Chondrocyte (in vitro differentiated cells): ENCODE measurements around the gene FNBP1. TPM values are rescaled to one million over a fixed set of nuclear protein-coding genes. Genes with fewer than 3 reads are reported as not detected.
A peak's percentile ranks its signal among the peaks of the same experiment; 100 is the strongest.

ENCODE experiments used
- DNase-seq: peaks from one replicate; pipeline ENCODE4 v3.0.0; 2021; ENCODE audit warnings: mixed read lengths, low spot score
- H3K27ac Mint-ChIP-seq: one replicate; pipeline ENCODE4 v1.8.0; 2021; ENCODE audit warnings: mild to moderate bottlenecking, moderate library complexity, mixed read lengths; ENCODE audit not compliant: unreplicated experiment
- H3K27me3 Mint-ChIP-seq: 2 replicates; pipeline ENCODE4 v1.8.0; 2021; ENCODE audit warnings: low read depth, mixed read lengths
- H3K36me3 Mint-ChIP-seq: 2 replicates; pipeline ENCODE4 v1.8.0; 2021; ENCODE audit warnings: low read depth, mixed read lengths
- H3K4me1 Mint-ChIP-seq: 2 replicates; pipeline ENCODE4 v1.8.0; 2021; ENCODE audit warnings: low read depth, mild to moderate bottlenecking, mixed read lengths
- H3K4me3 Mint-ChIP-seq: one replicate; pipeline ENCODE4 v1.8.0; 2021; ENCODE audit warnings: mild to moderate bottlenecking, moderate library complexity, mixed read lengths; ENCODE audit not compliant: unreplicated experiment
- H3K9me3 Mint-ChIP-seq: 2 replicates; pipeline ENCODE4 v1.8.0; 2021; ENCODE audit warnings: low read depth, mixed read lengths
- CTCF ChIP-seq: fragments of 200-600 bp; sonication (generic); IDR thresholded peaks from 2 replicates; pipeline ENCODE4 v1.5.0; 2021; ENCODE audit warnings: antibody characterized with exemption, mild to moderate bottlenecking, moderate library complexity
- total RNA-seq: library from RNA; stranded (reverse); gene quantifications from 3 replicates; pipeline ENCODE4 v1.2.1, GENCODE V29; 2021

The FNBP1 gene
- total RNA-seq, 1 donor from 2014 or later = 61.2 TPM

DNA sequence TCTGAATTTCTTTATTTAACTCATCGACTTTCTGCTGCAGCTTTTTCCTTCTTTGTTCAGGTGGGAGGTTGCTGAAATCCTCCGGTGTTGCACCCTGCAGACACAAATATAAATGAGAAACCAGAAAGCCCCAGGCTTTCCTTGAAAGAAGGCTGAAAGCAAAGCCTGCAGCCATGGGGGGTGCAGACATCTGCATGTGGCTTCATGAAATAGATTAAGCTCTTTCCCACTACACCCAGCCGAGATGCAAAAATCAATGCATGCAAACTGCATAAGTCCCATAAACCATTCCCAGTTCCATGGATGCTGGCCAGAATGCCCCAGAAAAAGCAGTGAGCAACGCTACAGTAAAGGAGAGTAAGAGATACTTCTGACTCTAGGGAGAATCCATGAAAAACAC is 134.1 kb downstream of the FNBP1 start:
- peak overlapping the region; percentile 86 for H3K27ac Mint-ChIP-seq
- peaks cover 17% of the 10 kb centered on the region for H3K36me3 Mint-ChIP-seq
- no peaks in the 10 kb centered on the region for H3K27me3 Mint-ChIP-seq
- peaks cover 25% of the 10 kb centered on the region for H3K4me1 Mint-ChIP-seq
- DNase-seq = no peak
- H3K9me3 Mint-ChIP-seq = no peaks in the 10 kb centered on the region
- no peak for TF ChIP-seq CTCF
- H3K4me3 Mint-ChIP-seq = no peak overlapping the region

DNA sequence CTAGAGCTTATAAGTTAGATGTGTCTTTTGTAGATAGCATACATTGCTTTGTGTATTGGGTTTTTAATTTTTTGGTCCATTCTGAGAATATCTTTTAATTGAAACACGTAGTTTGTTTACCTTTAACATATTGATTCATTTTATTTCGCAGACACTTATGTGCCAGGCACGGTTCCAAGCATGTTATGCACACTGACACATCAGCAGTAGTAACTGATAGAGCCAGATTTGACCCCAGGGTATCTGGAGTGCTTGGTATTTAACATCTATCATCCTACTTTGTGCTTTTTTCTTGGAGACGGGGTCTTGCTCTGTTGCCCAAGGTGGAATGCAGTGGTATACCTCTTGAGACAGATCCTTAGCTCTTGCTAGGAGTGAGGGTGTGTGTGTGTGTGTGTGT is 135.8 kb downstream of the FNBP1 start:
- Mint-ChIP-seq H3K9me3 (no peaks in the 10 kb centered on the region), H3K4me3 (no peak overlapping the region), H3K27me3 (no peaks in the 10 kb centered on the region), H3K36me3 (peaks cover 21% of the 10 kb centered on the region), H3K27ac (no peak overlapping the region), H3K4me1 (peaks cover 25% of the 10 kb centered on the region)
- no peak for DNase-seq
- no peak for TF ChIP-seq CTCF

DNA sequence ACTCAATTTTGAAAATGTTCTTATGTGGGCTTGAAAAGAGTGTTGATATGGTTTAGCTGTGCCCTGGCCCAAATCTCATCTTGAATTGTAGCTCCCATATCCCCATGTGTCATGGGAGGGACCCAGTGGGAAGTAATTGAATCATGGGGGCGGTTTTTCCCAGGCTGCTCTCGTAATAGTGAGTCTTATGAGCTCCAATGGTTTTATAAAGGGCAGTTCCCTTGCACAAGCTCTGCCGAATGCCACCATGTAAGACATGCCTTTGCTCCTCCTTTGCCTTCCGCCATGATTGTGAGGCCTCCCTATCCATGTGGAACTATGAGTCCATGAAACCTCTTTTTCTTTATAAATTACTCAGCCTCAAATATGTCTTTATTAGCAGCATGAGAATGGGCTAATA is 136.7 kb downstream of the FNBP1 start:
- Mint-ChIP-seq H3K27me3 (no peaks in the 10 kb centered on the region), H3K4me3 (no peak overlapping the region), H3K36me3 (peaks cover 25% of the 10 kb centered on the region), H3K4me1 (peaks cover 25% of the 10 kb centered on the region), H3K27ac (no peak overlapping the region), H3K9me3 (no peaks in the 10 kb centered on the region)
- DNase-seq = no peak
- no peak for TF ChIP-seq CTCF

GRCh38 chr9:129904734-129905133 is 138.3 kb downstream of the FNBP1 start:
- H3K27me3 Mint-ChIP-seq = no peaks in the 10 kb centered on the region
- H3K9me3 Mint-ChIP-seq = no peaks in the 10 kb centered on the region
- H3K4me1 Mint-ChIP-seq = peaks cover 10% of the 10 kb centered on the region
- TF ChIP-seq CTCF = no peak
- DNase-seq = no peak
- no peak overlapping the region for H3K4me3 Mint-ChIP-seq
- peaks cover 29% of the 10 kb centered on the region for H3K36me3 Mint-ChIP-seq
- H3K27ac Mint-ChIP-seq = no peak overlapping the region

DNA sequence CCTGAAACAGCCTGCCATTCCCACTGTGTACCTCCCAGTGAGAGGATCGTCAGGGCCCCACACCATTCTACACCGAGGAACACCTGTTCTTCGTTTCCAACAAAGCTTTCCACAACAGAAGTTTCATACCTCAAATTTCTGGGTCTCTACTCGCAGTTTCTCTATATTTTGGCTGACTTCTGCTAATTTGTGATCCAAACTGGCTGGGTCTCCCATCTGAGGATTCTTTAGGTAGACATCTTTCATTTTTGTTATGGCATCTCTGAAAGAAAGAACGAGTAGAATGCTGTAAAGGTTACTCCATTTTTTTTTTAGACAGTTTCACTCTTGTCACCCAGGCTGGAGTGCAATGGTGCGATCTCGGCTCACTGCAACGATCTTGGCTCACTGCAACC is 140.3 kb downstream of the FNBP1 start:
- Mint-ChIP-seq H3K36me3 (peaks cover 35% of the 10 kb centered on the region), H3K27me3 (no peaks in the 10 kb centered on the region), H3K4me3 (no peak overlapping the region), H3K4me1 (peaks cover 5% of the 10 kb centered on the region), H3K27ac (no peak overlapping the region), H3K9me3 (no peaks in the 10 kb centered on the region)
- TF ChIP-seq CTCF = no peak
- DNase-seq = no peak
